Effector memory CD8-positive, alpha-beta T cell (primary cell): ENCODE results near the gene NQO2.
"Not testable (repeated sequence)": the region's sequence is repeated elsewhere in the genome, so short reads cannot be mapped to it uniquely, and the experiment has no call there.

Experiments used
- ATAC-seq: fragments of 150-1000 bp; cut with Tn5 transposase; replicated peaks from 2 replicates; pipeline ENCODE4 v1.10.0; 2021; ENCODE audit warnings: mild to moderate bottlenecking, moderate library complexity
- DNase-seq, 3 experiments: peaks; one replicate each; pipeline ENCODE4 v3.0.0; 2021
- H3K27ac Mint-ChIP-seq, 2 donors: one replicate each; pipeline ENCODE4 v1.8.0; 2022; ENCODE audit warnings: mild to moderate bottlenecking in 2 of 2, mixed read lengths in 2 of 2, moderate library complexity in 2 of 2
- H3K27me3 Mint-ChIP-seq, 2 donors: one replicate each; pipeline ENCODE4 v1.8.0; 2022; ENCODE audit warnings: mixed read lengths in 2 of 2
- H3K36me3 Mint-ChIP-seq: one replicate; pipeline ENCODE4 v1.8.0; 2022; ENCODE audit warnings: mild to moderate bottlenecking, moderate library complexity, mixed read lengths; ENCODE audit not compliant: insufficient read depth
- H3K4me1 Mint-ChIP-seq, 2 donors: one replicate each; pipeline ENCODE4 v1.8.0; 2022; ENCODE audit warnings: low read depth in 2 of 2, mixed read lengths in 2 of 2
- H3K4me3 Mint-ChIP-seq, 2 donors: one replicate each; pipeline ENCODE4 v1.8.0; 2022; ENCODE audit warnings: mild to moderate bottlenecking in 2 of 2, mixed read lengths in 2 of 2, moderate library complexity in 2 of 2
- H3K9me3 Mint-ChIP-seq, 2 donors: one replicate each; pipeline ENCODE4 v1.8.0; 2022; ENCODE audit warnings: mixed read lengths in 2 of 2

Gene NQO2

DNA sequence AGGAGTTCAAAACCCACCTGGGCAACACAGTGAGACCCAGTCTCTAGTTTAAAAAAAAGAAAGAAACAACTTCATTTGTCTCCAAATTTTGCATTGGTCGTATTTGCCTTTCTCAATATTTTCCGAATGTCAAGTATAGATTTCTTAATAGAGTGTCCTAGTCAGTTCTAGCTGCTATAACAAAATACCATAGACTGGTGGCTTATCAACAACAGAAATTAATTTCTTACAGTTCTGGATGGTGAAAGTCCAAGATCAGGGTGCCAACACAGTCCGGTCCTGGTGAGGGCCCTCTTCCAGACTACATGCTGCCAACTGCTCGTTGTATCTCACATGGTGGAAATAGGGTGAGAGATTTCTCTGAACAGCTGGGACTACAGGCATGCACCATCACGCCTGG is 34.0 kb downstream of the NQO2 start:
- Mint-ChIP-seq H3K36me3 (no peaks in the 10 kb centered on the region), H3K4me3 (no peak overlapping the region), H3K9me3 (no peaks in the 10 kb centered on the region), H3K4me1 (no peaks in the 10 kb centered on the region), H3K27ac (no peak overlapping the region), H3K27me3 (peaks cover 0 to 6% of the 10 kb centered on the region in 2 donors)
- ATAC-seq (no peak), DNase-seq (no peak)

DNA sequence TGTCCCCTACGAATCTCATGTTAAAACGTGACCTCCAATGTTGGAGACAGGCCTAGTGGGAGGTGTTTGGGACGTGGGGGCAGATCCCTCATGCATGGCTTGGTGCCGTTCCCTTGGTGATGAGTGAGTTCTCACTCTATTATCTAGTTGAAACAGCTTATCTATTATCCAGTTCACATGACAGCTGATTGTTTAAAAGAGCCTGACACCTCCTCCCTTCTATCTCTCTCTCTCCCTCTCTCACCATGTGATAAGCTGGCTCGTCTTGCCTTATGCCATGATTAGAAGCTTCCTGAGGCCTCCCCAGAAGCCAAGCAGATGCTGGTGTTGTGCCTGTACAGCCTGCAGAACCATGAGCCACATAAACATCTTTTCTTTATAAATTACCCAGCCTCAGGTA is 35.7 kb downstream of the NQO2 start:
- Mint-ChIP-seq H3K36me3 (no peaks in the 10 kb centered on the region), H3K4me3 (no peak overlapping the region)
- ATAC-seq, result no peak

DNA sequence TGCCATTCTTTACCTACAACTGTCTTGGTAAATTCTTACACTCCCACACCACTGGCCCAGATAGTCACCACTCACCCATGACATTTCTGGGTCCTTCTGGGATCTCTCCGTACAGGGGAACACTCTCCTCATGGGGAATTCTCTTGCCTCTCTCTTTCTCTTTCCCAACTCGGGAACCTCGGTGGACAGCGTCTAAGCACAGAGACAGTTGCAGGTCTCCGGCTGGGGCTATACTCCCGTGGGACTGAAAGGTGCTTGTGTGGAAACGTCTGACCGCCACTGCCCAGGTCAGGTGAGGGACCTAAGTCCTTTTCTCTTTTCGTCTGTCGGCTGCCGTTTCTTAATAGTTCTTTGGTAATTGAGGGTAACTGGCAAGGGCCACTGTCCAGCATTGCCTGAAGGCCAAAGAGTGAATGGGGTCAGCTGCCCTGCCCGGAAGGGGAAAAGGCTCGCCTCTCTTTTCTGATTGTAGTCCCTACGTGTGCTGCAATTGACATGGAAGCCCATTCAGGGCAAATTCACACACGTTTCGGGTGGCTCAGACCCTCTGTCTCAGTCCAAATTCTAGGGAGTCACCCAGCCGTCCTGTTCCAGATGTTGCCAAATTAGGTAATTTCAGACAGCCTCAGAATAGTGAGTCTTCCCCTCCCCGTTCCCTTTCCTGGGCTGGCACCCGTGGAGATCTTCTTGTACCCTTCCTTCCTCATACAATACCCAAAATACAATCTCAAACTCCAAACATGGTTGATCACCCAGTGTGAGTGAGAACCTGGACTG is 37.4 kb downstream of the NQO2 start:
- Mint-ChIP-seq H3K4me3 (no peak overlapping the region), H3K27ac (peak overlapping the region; percentile 6 to 9), H3K9me3 (no peaks in the 10 kb centered on the region), H3K27me3 (peaks cover 0 to under 1% of the 10 kb centered on the region in 2 donors), H3K4me1 (no peaks in the 10 kb centered on the region), H3K36me3 (no peaks in the 10 kb centered on the region)
- DNase-seq (no peak), ATAC-seq (no peak)

More for the DNA sequence above, 35.7 kb downstream of the NQO2 start:
- Mint-ChIP-seq H3K27me3 (peaks cover 0 to 6% of the 10 kb centered on the region in 2 donors), H3K4me1 (no peaks in the 10 kb centered on the region), H3K27ac (no peak overlapping the region), H3K9me3 (no peaks in the 10 kb centered on the region)
- DNase-seq, result no peak

DNA sequence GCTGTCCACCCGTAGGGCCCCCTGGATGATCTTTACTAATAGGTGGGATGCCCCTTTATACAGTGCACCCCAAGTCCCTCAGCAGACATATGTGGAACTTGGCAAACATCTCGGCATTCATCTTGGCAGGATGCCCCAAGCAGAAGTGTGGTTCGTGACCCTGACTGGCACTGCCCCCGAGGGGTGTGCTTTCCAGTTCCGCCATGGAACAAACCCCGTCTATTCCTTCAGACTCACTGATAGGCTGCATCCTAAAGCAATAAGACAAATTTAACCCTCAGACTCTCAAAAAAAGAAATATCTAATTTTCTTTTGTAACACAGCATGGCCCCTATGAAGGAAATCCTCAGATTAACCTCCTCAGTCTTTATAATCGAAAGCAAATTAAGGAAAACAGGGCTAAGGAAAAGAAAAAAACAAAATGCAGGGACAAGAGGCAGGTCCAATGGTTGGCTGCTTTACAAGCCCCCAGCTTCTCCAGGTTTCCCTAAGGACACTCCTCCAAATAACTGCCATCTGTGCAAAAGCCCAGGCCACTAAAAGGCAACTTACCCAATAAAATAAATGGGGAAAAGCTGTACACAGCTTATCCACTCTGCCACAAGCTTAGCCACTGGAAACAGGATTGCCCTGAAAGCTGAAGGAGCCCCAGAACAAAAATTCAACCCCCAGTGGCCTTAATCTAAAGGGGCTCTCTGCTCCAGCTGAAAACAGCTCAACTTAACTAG is 38.1 kb downstream of the NQO2 start:
- Mint-ChIP-seq H3K27ac (peak overlapping the region; percentile 6 to 9), H3K4me3 (no peak overlapping the region), H3K4me1 (no peaks in the 10 kb centered on the region), H3K9me3 (no peaks in the 10 kb centered on the region), H3K36me3 (no peaks in the 10 kb centered on the region), H3K27me3 (no peaks in the 10 kb centered on the region)
- ATAC-seq (no peak), DNase-seq (no peak)

DNA sequence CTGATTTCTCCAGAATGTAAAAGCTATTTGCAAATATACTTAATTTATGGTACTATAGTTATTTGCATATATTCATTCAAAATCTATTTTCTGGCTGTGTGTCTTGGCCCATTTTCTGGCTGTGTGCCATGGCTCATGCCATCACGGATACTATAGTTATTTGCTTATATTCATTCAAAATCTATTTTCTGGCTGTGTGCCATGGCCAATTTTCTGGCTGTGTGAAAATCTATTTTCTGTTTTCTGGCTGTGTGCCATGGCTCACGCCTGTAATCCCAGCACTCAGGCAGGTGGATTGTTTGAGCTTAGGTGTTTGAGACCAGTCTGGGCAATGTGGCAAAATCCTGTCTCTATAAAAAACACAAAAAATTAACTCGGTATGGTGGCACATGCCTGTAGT is 39.7 kb downstream of the NQO2 start:
- Mint-ChIP-seq H3K4me1 (no peaks in the 10 kb centered on the region), H3K4me3 (no peak overlapping the region), H3K36me3 (no peaks in the 10 kb centered on the region), H3K27ac (no peak overlapping the region), H3K9me3 (no peaks in the 10 kb centered on the region), H3K27me3 (no peaks in the 10 kb centered on the region)
- DNase-seq (no peak), ATAC-seq (no peak)

DNA sequence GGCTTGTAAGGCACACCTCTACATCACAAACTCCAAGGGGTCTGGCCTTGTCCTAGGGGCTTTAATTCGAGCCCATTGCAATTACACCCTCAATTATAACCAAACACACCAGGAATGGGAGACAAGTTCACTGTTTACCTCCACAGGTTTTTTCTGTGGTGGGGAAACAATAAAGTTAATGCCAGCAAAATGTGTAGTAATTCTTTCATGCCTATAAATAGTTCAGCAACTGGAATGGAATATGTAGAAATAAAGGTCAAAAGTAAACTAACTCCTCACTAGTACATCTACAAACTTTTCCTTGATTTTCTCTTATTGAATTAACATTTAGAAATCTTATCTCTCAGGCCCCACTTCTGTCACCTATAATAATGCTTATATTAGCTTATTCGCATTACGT is 41.5 kb downstream of the NQO2 start:
- no peak for DNase-seq
- Mint-ChIP-seq H3K27ac (no peak overlapping the region), H3K4me1 (no peaks in the 10 kb centered on the region), H3K4me3 (no peak overlapping the region), H3K9me3 (no peaks in the 10 kb centered on the region), H3K27me3 (no peaks in the 10 kb centered on the region), H3K36me3 (no peaks in the 10 kb centered on the region)
- no peak for ATAC-seq

DNA sequence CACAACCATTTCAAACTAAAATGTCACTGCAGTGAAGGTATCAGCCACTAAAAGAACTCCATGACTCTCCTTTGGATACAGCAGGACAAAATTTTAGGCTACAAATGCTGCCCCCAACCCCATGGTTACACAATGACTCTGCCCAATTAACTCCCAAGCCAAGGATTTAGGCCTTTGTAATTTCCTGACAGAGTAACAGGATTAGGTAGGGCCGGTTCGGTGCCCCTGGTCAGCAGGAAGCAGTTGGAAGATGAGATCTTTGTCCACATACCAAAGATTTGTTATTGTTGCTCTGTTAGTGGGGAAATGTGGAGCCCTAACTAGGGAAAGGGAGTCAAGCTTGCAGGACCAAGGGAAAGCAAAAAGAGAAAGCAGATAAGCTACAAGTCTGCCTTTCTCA is 41.9 kb downstream of the NQO2 start:
- DNase-seq (no peak), ATAC-seq (no peak)
- Mint-ChIP-seq H3K9me3 (no peaks in the 10 kb centered on the region), H3K4me1 (no peaks in the 10 kb centered on the region), H3K36me3 (no peaks in the 10 kb centered on the region), H3K27me3 (no peaks in the 10 kb centered on the region), H3K4me3 (no peak overlapping the region), H3K27ac (no peak overlapping the region)

DNA sequence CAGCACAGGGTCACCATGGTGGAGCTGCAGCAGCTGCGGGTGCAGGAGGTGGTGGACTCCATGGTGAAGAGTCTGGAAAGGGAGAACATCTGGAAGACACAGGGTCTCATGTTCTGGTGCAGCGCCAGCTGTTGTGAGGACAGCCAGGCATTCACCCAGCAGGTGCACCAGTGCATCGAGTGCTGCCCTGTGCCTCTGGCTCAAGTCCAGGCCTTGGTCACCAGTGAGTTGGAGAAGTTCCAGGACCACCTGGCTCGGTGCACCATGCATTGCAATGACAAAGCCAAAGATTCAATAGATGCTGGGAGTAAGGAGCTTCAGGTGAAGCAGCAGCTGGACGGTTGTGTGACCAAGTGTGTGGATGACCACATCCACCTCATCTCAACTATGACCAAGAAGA is 45.7 kb downstream of the NQO2 start:
- ATAC-seq (no peak), DNase-seq (no peak)
- Mint-ChIP-seq H3K36me3 (no peaks in the 10 kb centered on the region), H3K27me3 (peaks cover 0 to 9% of the 10 kb centered on the region in 2 donors), H3K27ac (no peak overlapping the region), H3K4me3 (no peak overlapping the region), H3K9me3 (no peaks in the 10 kb centered on the region), H3K4me1 (no peaks in the 10 kb centered on the region)

DNA sequence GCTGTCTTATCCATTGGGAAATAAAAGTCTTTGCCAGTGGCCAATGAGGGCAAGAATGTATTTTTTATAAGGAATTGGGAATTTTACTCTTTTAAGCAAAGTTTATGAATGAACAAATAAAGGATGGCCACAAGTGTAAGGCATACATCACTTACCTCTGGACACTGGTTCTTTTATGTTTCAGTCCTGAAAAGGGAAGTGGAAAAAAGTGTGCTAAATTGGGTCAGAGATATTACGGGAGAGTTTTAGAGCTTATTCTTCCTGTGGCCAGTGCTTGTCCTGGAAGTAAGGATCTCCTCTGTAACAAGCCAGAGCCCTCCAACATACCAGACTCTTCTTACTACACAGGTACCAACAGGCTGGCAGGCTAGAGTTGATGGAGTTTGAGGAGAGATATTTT is 46.1 kb downstream of the NQO2 start:
- no peak overlapping the region for H3K27ac Mint-ChIP-seq

DNA sequence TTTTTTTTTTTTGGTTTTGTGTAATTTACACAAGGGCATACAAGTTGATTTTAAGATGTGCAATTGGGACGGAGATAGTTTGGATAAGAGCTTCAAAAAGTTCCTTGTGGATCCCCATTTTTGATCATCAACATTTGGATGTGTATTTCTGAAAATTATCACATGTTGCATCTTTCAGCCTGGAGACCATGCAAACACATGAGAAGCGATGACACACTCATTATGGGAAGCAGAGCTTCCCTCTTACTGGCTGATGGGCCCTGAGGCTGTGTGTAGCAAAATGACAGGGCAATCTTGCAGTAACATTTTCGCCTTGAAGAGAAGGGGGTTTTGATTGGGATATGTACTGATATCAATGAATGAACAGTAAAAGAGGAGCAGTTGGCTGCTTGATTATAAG is 46.6 kb downstream of the NQO2 start:
- Mint-ChIP-seq H3K9me3 (no peaks in the 10 kb centered on the region), H3K36me3 (peaks cover 3% of the 10 kb centered on the region), H3K27ac (no peak overlapping the region), H3K4me1 (no peaks in the 10 kb centered on the region), H3K4me3 (no peak overlapping the region), H3K27me3 (peaks cover 0 to 9% of the 10 kb centered on the region in 2 donors)
- ATAC-seq (no peak), DNase-seq (no peak)

More for the DNA sequence above, 46.1 kb downstream of the NQO2 start:
- no peaks in the 10 kb centered on the region for H3K4me1 Mint-ChIP-seq
- ATAC-seq, result no peak
- DNase-seq, result no peak
- peaks cover 2% of the 10 kb centered on the region for H3K36me3 Mint-ChIP-seq
- H3K27me3 Mint-ChIP-seq, result peaks cover 0 to 9% of the 10 kb centered on the region in 2 donors
- no peak overlapping the region for H3K4me3 Mint-ChIP-seq
- no peaks in the 10 kb centered on the region for H3K9me3 Mint-ChIP-seq

DNA sequence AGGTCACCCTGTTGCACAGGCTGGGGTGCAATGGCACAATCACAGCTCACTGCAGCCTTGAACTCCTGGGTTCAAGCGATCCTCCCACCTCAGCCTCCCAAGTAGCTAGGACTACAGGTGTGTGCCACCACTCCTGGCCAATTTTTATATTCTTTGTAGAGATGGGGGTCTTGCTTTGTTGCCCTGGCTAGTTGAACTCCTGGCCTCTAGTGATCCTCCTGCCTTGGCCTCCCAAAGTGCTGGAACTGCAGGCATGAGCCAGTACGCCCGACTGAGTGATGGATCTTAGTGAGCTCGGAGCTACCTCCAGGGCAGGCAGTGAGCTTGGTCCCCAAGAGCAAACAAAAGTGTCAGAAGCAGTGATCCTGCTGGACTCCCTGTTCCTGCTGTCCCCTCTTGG is 48.3 kb downstream of the NQO2 start:
- H3K9me3 Mint-ChIP-seq, DNase-seq, H3K4me3 Mint-ChIP-seq, H3K4me1 Mint-ChIP-seq, ATAC-seq, H3K36me3 Mint-ChIP-seq, H3K27me3 Mint-ChIP-seq: not testable (repeated sequence)
- H3K27ac Mint-ChIP-seq, result peak overlapping the region in 1 of 2 donors; percentile 49

DNA sequence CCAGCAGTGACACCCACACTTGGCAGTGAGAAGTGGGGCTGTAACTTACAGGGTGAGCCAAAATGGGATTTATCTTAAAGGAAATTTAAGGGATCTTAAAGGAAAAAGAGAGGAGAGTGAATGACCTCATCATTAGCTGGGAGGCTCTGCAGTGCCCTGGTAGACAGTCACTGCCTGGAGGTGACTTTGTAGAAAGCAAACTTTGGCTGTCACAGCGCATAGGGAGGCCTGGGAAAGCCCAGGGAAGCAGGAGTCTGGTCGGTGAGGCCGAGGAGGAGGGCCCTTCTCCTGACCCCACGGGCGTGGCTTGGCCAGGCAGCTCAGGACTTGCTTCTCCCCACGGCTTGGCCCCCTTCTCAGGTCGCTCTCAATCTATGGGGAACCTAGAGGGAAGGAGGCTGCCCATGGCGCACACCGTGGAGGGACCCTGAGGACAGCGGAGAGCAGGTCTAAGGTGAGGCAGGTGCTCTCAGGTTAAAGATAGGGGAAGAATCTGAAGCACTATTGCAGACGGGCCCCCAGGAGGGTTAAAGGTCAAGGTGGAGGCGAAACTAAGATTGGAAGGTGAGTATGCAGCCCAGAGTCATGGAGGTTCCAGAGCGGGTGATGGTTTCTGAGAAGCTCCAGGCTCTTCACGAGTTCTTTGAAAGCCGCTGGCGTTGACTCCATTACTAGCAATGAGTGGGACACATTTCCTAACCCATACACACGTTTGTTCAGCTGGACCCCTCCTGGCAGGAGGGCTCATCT is 53.0 kb downstream of the NQO2 start:
- no peak for ATAC-seq
- peak overlapping the region; percentile 80 to 82 for H3K4me3 Mint-ChIP-seq

DNA sequence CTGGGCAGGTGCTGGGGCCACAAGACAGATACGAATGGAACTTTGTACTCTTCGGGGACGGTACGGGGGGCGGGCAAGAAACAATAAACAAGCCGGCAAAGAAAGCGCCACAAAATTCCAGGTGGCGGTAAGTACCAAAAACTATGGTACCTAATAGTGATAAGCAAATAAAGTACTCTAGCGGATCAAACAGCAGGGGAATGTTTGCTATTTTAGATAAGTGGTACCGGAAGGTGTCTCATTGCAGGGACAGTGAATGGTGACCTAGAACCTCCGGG is 53.5 kb downstream of the NQO2 start:
- H3K36me3 Mint-ChIP-seq, result peaks cover 3% of the 10 kb centered on the region

More for the DNA sequence above, 53.0 kb downstream of the NQO2 start:
- no peak for DNase-seq
- no peaks in the 10 kb centered on the region for H3K9me3 Mint-ChIP-seq
- H3K4me1 Mint-ChIP-seq, result peaks cover 14 to 15% of the 10 kb centered on the region in 2 donors
- H3K27ac Mint-ChIP-seq, result peak overlapping the region; percentile 20 to 52
- H3K36me3 Mint-ChIP-seq, result peaks cover 3% of the 10 kb centered on the region
- H3K27me3 Mint-ChIP-seq, result peaks cover 0 to 9% of the 10 kb centered on the region in 2 donors

More for the DNA sequence above, 53.5 kb downstream of the NQO2 start:
- Mint-ChIP-seq H3K27me3 (peaks cover 0 to 9% of the 10 kb centered on the region in 2 donors), H3K9me3 (no peaks in the 10 kb centered on the region), H3K4me1 (peaks cover 14 to 15% of the 10 kb centered on the region in 2 donors), H3K4me3 (peak overlapping the region; percentile 80 to 82), H3K27ac (no peak overlapping the region)
- DNase-seq (no peak), ATAC-seq (no peak)
